Fibroblast of villous mesenchyme (primary cell): ENCODE measurements around the gene ZNF668. TPM values are rescaled to one million over a fixed set of nuclear protein-coding genes. Genes with fewer than 3 reads are reported as not detected.

Experiments
- DNase-seq: peaks from one replicate; pipeline ENCODE4 v3.0.0-alpha.2; 2010; ENCODE audit warnings: low read depth
- H3K4me3 ChIP-seq: 2 replicates; pipeline ENCODE4 v1.5.1; 2011; ENCODE audit warnings: low read depth, mild to moderate bottlenecking, low read length
- CTCF ChIP-seq: IDR thresholded peaks from 2 replicates; pipeline ENCODE4 v1.5.1; 2012; ENCODE audit warnings: low read depth, mild to moderate bottlenecking, low read length; ENCODE audit not compliant: insufficient read depth
- total RNA-seq: library from RNA; depleted of rRNA; stranded (reverse); fragments of >200 nt; gene quantifications from 2 replicates; pipeline ENCODE4 v1.2.3, GENCODE V29; 2012

The ZNF668 gene
- total RNA-seq, 1 donor, result 16.0 TPM

GRCh38 chr16:31052114-31052513 is 21.9 kb downstream of the ZNF668 start:
- TF ChIP-seq CTCF, result no peak
- DNase-seq, result peak; percentile 97
- H3K4me3 ChIP-seq, result no peak overlapping the region

GRCh38 chr16:31050280-31051030 is 23.6 kb downstream of the ZNF668 start:
- no peak overlapping the region for H3K4me3 ChIP-seq
- TF ChIP-seq CTCF, result no peak
- peak; percentile 40 for DNase-seq

- DNase-seq, result no peak
- H3K4me3 ChIP-seq, result no peak overlapping the region
- no peak for TF ChIP-seq CTCF
These were observed 30.1 kb downstream of the ZNF668 start for GRCh38 chr16:31043898-31044481.

- no peak for TF ChIP-seq CTCF
- H3K4me3 ChIP-seq, result no peak overlapping the region
- no peak for DNase-seq
These were observed 30.7 kb downstream of the ZNF668 start for GRCh38 chr16:31043352-31043751.

- no peak overlapping the region for H3K4me3 ChIP-seq
- no peak for DNase-seq
- TF ChIP-seq CTCF, result no peak
These were observed 31.2 kb downstream of the ZNF668 start for GRCh38 chr16:31042866-31043265.

GRCh38 chr16:31038993-31039392 is 35.0 kb downstream of the ZNF668 start:
- no peak for TF ChIP-seq CTCF
- DNase-seq, result no peak

More at GRCh38 chr16:31038993-31039392, 35.0 kb downstream of the ZNF668 start:
- H3K4me3 ChIP-seq, result no peak overlapping the region
